Endothelial cell of umbilical vein (primary cell): ENCODE data around the gene NEUROD1. TPM values are rescaled to one million over a fixed set of nuclear protein-coding genes. Genes with fewer than 3 reads are reported as not detected.

ENCODE experiments used
- BruUV-seq: library from RNA; stranded (reverse); fragments of 400-500 nt; replicated peaks from 2 replicates; lab custom pipeline; 2021; lab: Mats Ljungman, UMichigan
- CTCF ChIA-PET: fragments of 300-600, 350-600 bp; sonication (Branson Sonifier 250); formaldehyde crosslinking; loops from one replicate; lab custom pipeline; 2021; ENCODE audit warnings: antibody characterized with exemption, inconsistent platforms; lab: Charles Lee
- POLR2A ChIA-PET: fragments of 300-600, 350-600 bp; sonication (Branson Sonifier 250); formaldehyde crosslinking; loops from one replicate; lab custom pipeline; 2021; ENCODE audit warnings: antibody characterized with exemption, inconsistent platforms; lab: Charles Lee
- DNase-seq: peaks from one replicate; pipeline ENCODE4 v3.0.0-alpha.2; 2011; ENCODE audit warnings: low read depth, low spot score
- FAIRE-seq: peaks from 2 replicates; lab custom pipeline; 2011; peaks lifted over from hg19 to GRCh38; lab: Jason Lieb, UNC
- H2AFZ ChIP-seq: 2 replicates; pipeline ENCODE4 v1.6.0; 2012; ENCODE audit warnings: low read depth, low read length, control low read depth, inconsistent platforms
- H3K27ac ChIP-seq: 2 replicates; pipeline ENCODE4 v1.5.1; 2011; ENCODE audit warnings: low read depth, mild to moderate bottlenecking, control low read depth, low read length, moderate library complexity; ENCODE audit not compliant: insufficient read depth
- H3K27me3 ChIP-seq, 2 experiments: 2 replicates each; pipeline versions ENCODE4 v1.6.0 to v1.6.1; 2011; ENCODE audit warnings: low read length in 2 of 2, mixed read lengths in 1 of 2; ENCODE audit not compliant: control insufficient read depth in 2 of 2, insufficient read depth in 2 of 2
- H3K36me3 ChIP-seq, 2 experiments: 2 replicates in 1 of 2; 3 replicates in 1 of 2; pipeline ENCODE4 v1.5.1; 2011; ENCODE audit warnings: low read length in 2 of 2, mild to moderate bottlenecking in 1 of 2, moderate library complexity in 1 of 2; ENCODE audit not compliant: control insufficient read depth in 2 of 2, insufficient read depth in 2 of 2; ENCODE audit errors: extremely low read depth in 1 of 2
- H3K4me1 ChIP-seq: 3 replicates; pipeline ENCODE4 v1.5.1; 2011; ENCODE audit warnings: mild to moderate bottlenecking, low read length; ENCODE audit not compliant: control insufficient read depth, insufficient read depth; ENCODE audit errors: extremely low read depth
- H3K4me2 ChIP-seq: 2 replicates; pipeline ENCODE4 v1.6.1; 2011; ENCODE audit warnings: low read length, control low read depth, mixed read lengths; ENCODE audit not compliant: insufficient read depth
- H3K4me3 ChIP-seq, 3 experiments: fragments of 200-600 bp in 1 of 3; sonication (generic), shearing (Covaris generic) in 1 of 3; replicated peaks in 1 of 3; 2 replicates each; pipeline ENCODE4 v1.5.1; 2011 to 2016; ENCODE audit warnings: control low read depth in 3 of 3, low read length in 3 of 3, mild to moderate bottlenecking in 2 of 3, inconsistent platforms in 1 of 3, low read depth in 1 of 3, moderate library complexity in 1 of 3; ENCODE audit not compliant: insufficient read depth in 1 of 3
- H3K79me2 ChIP-seq: 2 replicates; pipeline ENCODE4 v1.6.0; 2012; ENCODE audit warnings: low read length, inconsistent platforms; ENCODE audit not compliant: control insufficient read depth, insufficient read depth
- H3K9ac ChIP-seq: replicated peaks from 2 replicates; pipeline ENCODE3; 2011; ENCODE audit warnings: low read length, control low read depth; ENCODE audit not compliant: insufficient read depth; ENCODE audit errors: extremely low read depth
- H3K9me1 ChIP-seq: replicated peaks from 3 replicates; pipeline ENCODE4 v1.6.0; 2011; ENCODE audit warnings: mild to moderate bottlenecking, low read length; ENCODE audit not compliant: control insufficient read depth, insufficient read depth; ENCODE audit errors: extremely low read depth
- H3K9me3 ChIP-seq: replicated peaks from 2 replicates; pipeline ENCODE4 v1.5.1; 2012; ENCODE audit warnings: low read length, inconsistent platforms; ENCODE audit not compliant: control insufficient read depth, insufficient read depth
- H4K20me1 ChIP-seq: replicated peaks from 2 replicates; pipeline ENCODE3; 2011; ENCODE audit warnings: mild to moderate bottlenecking, low read length; ENCODE audit not compliant: control insufficient read depth, insufficient read depth; ENCODE audit errors: extremely low read depth
- CTCF ChIP-seq, 2 donors: IDR thresholded peaks; 1 replicate in 1 of 2; 2 replicates in 1 of 2; pipeline ENCODE4 v1.5.1; 2011; ENCODE audit warnings: low read length in 2 of 2, mild to moderate bottlenecking in 2 of 2, moderate library complexity in 2 of 2, control low read depth in 1 of 2, inconsistent platforms in 1 of 2, low read depth in 1 of 2; ENCODE audit not compliant: insufficient read depth in 1 of 2; ENCODE audit errors: extremely low read depth in 1 of 2
- EZH2 ChIP-seq: IDR thresholded peaks from 2 replicates; pipeline ENCODE4 v1.6.1; 2012; ENCODE audit warnings: borderline replicate concordance, low read depth, mild to moderate bottlenecking, moderate library complexity, low read length, inconsistent platforms; ENCODE audit not compliant: severe bottlenecking
- FOS ChIP-seq: IDR thresholded peaks from 2 replicates; pipeline ENCODE4 v1.6.1; 2011; ENCODE audit warnings: mild to moderate bottlenecking, low read length, moderate library complexity, borderline replicate concordance; ENCODE audit not compliant: insufficient read depth
- GATA2 ChIP-seq: IDR thresholded peaks from 2 replicates; pipeline ENCODE4 v1.7.0; 2011; ENCODE audit warnings: low read depth, mild to moderate bottlenecking, moderate library complexity, mixed read lengths, low read length; ENCODE audit not compliant: insufficient read length, insufficient read depth
- JUN ChIP-seq: IDR thresholded peaks from 2 replicates; pipeline ENCODE4 v1.6.1; 2011; ENCODE audit warnings: borderline replicate concordance, low read depth; ENCODE audit not compliant: insufficient read length, insufficient read depth
- MAX ChIP-seq: IDR thresholded peaks from 2 replicates; pipeline ENCODE4 v1.6.1; 2011; ENCODE audit not compliant: insufficient read depth, insufficient read length
- MYC ChIP-seq: IDR thresholded peaks from one replicate; pipeline ENCODE4 v1.6.1; 2011; ENCODE audit warnings: mild to moderate bottlenecking, low read depth, low read length
- POLR2A ChIP-seq: IDR thresholded peaks from 2 replicates; pipeline ENCODE4 v1.6.1; 2012; ENCODE audit warnings: low read depth, mild to moderate bottlenecking, control low read depth, low read length
- POLR2AphosphoS5 ChIP-seq: IDR thresholded peaks from 2 replicates; pipeline ENCODE4 v1.6.1; 2012; ENCODE audit warnings: low read depth, mild to moderate bottlenecking, control low read depth, low read length, moderate library complexity; ENCODE audit not compliant: insufficient read depth
- dilution Hi-C: fragments of 300-500 bp; cut with MboI; formaldehyde crosslinking; loops from one replicate; pipeline ENCODE4 v1.15.0; 2019; ENCODE audit warnings: low sequenced_read_pairs; ENCODE audit not compliant: extremely low pct_ligation_motif_present
- intact Hi-C: fragments of 100-400 bp; cut with micrococcal nuclease; formaldehyde crosslinking; loops from one replicate; pipeline ENCODE4 v1.10.0; 2022
- polyA plus RNA-seq, 4 experiments: library from polyadenylated mRNA; depleted of rRNA in 3 of 4; stranded (reverse) in 3 of 4; unstranded in 1 of 4; fragments of >200 nt; gene quantifications; 2 replicates each; pipeline versions ENCODE4 v1.2.1 to v1.2.3, GENCODE V29; 2011 to 2012; ENCODE audit warnings: missing spikeins in 1 of 4
- total RNA-seq: library from RNA; stranded (reverse); gene quantifications from 2 replicates; pipeline ENCODE4 v1.2.3, GENCODE V29; 2021

NEUROD1 gene
- total and polyA plus RNA-seq, 2 donors (not counting 3 experiments of a cell fraction or from before 2014, with no cell fraction given) = not detected

- Histone ChIP-seq H4K20me1 (no peaks in the 10 kb centered on the region), H3K9ac (no peak overlapping the region), H3K9me3 (no peaks in the 10 kb centered on the region), H3K4me2 (no peak overlapping the region), H3K79me2 (no peaks in the 10 kb centered on the region), H3K27me3 (peaks cover 41 to 60% of the 10 kb centered on the region in 2 experiments), H3K27ac (no peak overlapping the region), H3K4me1 (no peaks in the 10 kb centered on the region), H3K4me3 (no peak overlapping the region), H3K36me3 (no peaks in the 10 kb centered on the region), H3K9me1 (no peaks in the 10 kb centered on the region), H2AFZ (no peak overlapping the region)
- TF ChIP-seq EZH2 (no peak), MYC (no peak), POLR2AphosphoS5 (no peak), GATA2 (no peak), JUN (no peak), CTCF (IDR thresholded peaks at IDR 0.05; ENCODE audit: extremely low read depth in 1 of 2, insufficient read depth in 1 of 2, low read depth in 1 of 2, low read length in 2 of 2) (no peak), MAX (no peak), POLR2A (no peak), FOS (no peak)
- DNase-seq = no peak
- CTCF ChIA-PET = interaction anchor here (1.0 to 1.4 kb wide), 2 partner anchors 9 to 29 kb away, joined by 3 to 6 read pairs; no protein-coding TSS in a partner anchor
- POLR2A ChIA-PET = no interaction called here
- no TSS peak for BruUV-seq
- dilution Hi-C loops (no loop called here), intact Hi-C loops (no loop called here)
- FAIRE-seq = no peak
Measured at GRCh38 chr2:181686576-181687185, 6.4 kb upstream of the NEUROD1 start.
